DND-41 (cell line): ENCODE data around the gene MARCHF10.

Source experiments
- CTCF ChIP-seq: IDR thresholded peaks from 2 replicates; pipeline ENCODE4 v1.5.1; 2012; ENCODE audit warnings: borderline replicate concordance, low read length, moderate library complexity, mild to moderate bottlenecking; ENCODE audit not compliant: poor library complexity, severe bottlenecking; ENCODE audit errors: extremely low read depth
- EZH2 ChIP-seq: IDR thresholded peaks from 3 replicates; pipeline ENCODE4 v1.6.1; 2012; ENCODE audit warnings: borderline replicate concordance, low read depth, mild to moderate bottlenecking, moderate library complexity, low read length, inconsistent platforms; ENCODE audit not compliant: severe bottlenecking

- TF ChIP-seq CTCF (no peak), EZH2 (no peak)
Observed at GRCh38 chr17:62673614-62674362, 134.3 kb downstream of the MARCHF10 start.
